Epithelial cell of prostate (primary cell): ENCODE results near the gene TRPV4.

Experiments
- DNase-seq: peaks from one replicate; pipeline ENCODE4 v3.0.0-alpha.2; 2011; ENCODE audit warnings: low read depth, low spot score
- H3K27ac ChIP-seq: fragments of 450-650 bp; 2 replicates; pipeline ENCODE4 v1.5.1; 2017; ENCODE audit warnings: mild to moderate bottlenecking

TRPV4 gene

DNA sequence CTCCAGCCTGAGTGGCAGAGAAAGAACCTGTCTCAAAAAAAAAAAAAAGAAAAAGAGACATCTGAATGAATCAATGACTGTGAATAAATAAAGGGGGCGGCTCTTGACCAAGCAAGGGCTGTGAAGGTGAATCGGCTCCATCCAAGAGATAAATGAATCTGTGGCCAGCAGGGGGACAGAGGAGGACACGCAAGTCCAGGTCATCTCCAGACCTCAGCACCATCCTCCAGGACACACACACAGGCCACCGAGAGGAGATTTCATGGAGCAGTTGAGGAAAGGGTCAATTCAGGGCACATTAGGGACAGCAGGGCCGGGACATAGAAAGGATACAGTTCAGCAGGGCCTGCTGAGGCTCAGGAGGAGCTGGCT is 21.6 kb downstream of the TRPV4 start:
- DNase-seq: no peak
- H3K27ac ChIP-seq: no peak overlapping the region

DNA sequence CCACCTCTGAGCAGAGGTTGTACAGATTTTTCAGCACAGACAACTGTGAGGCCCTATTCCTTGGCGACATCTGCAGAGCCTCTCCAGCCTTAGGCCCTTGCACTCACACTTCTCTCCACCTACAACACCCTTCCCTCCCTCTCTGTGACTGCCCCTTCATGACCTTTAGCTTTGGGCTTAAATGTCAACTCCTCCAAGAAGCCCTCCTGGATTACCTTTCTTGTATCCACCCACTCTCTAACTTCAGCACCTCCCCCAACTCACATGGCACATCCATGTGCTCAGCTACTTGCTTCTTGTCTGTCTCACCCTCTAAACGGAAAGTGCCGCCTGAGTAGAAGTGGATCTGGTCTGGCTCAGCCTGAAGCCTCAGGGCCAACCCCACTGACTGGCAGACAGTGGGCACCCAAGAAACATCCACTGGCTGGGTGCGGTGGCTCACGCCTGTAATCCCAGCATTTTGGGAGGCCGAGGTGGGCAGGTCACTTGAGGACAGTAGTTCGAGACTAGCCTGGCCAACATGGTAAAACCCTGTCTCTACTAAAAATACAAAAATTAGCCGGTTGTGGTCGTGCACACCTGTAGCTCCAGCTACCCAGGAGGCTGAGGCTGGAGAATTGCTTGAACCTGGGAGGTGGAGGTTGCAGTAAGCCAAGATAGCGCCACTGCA is 22.1 kb downstream of the TRPV4 start:
- H3K27ac ChIP-seq: no peak overlapping the region
- no peak for DNase-seq

DNA sequence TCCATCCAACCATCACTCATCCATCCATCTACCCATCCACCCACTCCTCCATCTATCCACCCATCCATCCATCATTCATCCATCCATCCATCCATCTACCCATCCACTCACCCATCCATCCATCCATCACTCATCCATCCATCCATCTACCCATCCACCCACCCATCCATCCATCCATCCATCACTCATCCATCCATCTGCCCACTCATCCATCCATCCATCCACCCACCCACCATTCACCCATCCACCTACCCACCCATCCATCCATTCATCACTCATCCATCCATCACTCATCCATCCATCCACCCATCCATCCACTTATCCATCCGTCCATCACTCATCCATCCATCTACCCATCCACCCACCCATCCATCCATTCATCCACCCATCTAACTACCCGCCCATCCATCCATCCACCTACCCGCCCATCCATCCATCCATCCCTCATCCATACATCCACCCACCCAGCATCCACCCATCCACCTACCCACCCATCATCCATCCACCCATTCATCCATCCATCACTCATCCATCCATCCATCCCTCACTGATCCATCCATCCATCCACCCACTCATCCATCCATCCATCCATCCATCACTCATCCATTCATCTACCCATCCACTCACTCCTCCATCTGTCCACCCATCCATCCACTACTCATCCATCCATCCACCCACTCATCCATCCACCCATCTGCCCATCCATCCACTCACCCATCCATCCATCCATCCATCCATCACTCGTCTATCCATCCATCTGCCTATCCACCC is 24.1 kb downstream of the TRPV4 start:
- no peak for DNase-seq
- no peak overlapping the region for H3K27ac ChIP-seq

DNA sequence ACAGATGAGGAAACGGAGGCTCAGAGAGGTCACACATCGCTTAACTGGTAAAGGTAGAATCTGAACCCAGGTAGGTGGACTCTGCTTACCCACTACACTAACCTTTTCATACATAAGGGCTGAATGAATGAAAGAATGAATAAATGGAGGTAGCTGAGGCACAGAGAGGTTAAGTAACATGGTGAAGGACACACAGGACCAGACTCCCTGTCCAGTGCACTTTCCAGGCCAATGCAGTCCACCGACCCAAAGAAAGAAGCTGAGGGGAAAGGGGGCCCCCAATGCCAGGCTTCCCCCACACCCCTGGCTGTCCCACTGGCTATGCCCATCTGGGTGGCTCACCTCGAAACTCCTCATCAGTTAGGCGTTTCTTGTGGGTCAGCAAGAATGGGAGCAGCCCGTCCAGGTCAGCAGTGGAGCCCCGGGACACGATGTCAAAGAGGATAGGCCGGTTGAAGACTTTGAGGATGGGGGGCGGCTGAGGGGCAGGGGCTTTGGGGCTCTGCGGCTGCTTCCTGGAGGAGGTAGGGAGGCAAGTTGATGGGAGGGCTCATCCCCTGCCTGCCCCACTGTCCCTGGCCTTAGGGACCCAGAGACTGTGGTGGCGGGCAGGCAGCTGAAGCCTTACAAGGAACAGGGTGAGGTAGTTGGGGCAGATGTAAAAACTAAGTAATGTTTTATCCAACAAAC is 25.1 kb downstream of the TRPV4 start:
- no peak for DNase-seq
- H3K27ac ChIP-seq: no peak overlapping the region

DNA sequence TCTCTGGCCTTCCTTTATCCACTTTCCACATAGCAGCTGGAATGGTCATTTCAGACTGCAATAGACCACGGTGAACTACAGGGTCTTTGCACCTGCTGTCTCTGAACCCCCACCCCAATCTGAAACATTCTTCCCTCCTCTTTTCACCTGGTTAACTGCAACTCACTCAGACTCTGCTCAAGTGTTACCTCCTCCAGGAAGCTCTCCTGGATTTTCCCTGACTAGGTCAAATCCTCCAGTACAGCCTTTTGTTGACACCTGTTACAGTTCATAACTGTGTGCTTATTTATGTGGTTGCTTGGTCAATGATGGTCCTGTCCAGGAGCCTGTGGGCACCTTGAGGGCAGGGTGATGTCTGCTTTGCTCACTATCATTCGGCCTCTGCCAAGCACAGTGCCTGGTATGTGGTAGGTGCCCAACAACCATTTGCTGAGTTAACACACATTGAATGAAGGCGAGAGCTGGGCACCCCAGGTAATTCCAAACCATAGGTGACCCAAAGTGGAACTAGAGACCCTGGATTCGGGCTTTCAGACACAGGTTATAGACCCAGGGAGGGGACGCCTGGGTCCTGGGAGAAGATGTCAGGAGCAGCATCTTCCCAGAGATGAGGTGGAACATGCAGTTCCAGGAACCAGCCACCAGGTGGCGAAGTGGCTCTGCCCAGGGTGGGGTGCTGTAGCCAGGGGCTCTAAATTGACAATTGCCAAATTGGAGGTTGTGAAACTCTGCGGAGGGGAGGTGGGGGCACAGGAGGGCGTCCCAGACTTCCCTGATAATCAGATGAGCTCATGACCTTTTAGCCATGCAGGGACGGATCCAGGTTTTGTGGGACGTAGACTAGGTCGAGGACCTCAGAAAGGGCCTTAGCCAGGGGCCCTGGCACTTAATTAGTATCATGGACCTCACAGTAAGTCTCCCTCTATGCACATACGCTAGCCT is 28.1 kb downstream of the TRPV4 start:
- DNase-seq: no peak
- H3K27ac ChIP-seq: no peak overlapping the region

DNA sequence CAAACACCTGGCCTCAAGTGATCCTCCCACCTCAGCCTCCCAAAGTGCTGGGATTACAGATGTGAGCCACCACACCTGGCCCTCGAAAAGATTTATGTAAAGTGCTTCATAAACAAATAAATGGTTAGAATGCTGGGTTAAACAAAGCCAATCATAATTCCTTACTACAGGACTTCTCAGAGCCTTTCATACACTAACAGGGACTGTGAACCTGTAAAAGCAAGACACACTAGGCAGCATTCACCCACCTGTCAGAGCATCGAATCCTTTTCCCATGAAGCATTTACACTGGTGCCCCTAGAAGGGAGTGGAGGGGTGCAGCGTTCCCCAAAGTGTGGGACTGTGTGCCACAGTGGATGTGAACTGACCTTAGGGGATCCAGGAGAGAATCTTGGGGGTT is 29.5 kb downstream of the TRPV4 start:
- DNase-seq: no peak
- H3K27ac ChIP-seq: no peak overlapping the region

DNA sequence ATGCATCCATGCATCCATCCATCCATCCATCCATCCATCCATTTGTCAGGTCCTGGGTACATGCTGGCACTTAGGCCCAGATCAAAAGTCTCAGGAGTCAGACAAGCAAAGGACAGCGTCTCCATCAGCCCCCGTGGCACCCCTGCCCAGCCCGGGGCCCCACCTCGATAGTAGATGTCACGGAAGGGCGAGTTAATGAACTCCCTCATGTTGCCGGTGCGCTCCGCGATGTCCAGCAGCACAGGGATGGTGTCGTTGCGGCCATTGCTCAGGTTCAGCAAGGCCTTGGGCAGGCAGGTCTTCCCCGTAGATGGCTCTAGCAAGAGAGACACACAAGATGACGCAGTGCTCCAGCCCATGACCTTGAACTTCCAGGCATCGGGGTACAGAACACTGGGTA is 30.4 kb downstream of the TRPV4 start:
- DNase-seq: no peak
- no peak overlapping the region for H3K27ac ChIP-seq

DNA sequence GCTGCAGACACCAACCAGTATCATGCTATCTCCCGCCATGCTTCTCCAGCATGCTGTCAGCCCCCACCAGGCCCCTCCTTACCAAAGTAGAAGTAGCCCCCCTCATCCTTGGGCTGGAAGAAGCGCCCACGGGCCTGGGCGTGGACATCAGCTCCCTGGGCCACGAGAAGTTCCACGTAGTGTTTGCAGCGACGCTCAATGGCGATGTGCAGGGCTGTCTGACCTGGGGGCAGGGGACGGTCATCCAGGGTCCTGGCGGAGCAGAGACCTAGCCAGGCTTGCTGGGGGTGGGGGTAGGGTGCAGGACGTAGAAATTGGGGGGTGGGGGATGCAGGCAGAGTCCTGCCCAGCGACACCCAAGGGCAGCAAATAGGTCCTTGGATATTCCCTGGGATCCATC is 32.7 kb downstream of the TRPV4 start:
- no peak for DNase-seq
- no peak overlapping the region for H3K27ac ChIP-seq

DNA sequence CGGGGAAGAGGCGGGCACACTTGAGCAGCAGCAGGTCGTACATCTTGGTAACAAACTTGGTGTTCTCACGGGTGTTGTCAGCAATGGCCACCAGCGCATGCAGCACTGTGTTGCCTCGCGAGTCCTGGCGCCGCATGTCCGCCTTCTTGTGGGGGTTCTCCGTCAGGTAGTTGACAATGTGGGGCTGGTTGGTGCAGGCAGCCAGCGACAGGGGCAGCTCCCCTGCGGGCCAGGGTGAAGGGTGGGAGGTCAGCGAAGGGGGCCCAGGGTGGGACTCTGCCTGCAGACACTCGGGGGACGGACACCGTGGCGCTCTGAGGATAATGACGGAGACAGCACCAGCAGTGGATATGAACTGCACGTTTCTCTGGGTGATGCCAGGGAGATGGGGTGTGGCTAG is 34.5 kb downstream of the TRPV4 start:
- H3K27ac ChIP-seq: no peak overlapping the region
- DNase-seq: no peak

DNA sequence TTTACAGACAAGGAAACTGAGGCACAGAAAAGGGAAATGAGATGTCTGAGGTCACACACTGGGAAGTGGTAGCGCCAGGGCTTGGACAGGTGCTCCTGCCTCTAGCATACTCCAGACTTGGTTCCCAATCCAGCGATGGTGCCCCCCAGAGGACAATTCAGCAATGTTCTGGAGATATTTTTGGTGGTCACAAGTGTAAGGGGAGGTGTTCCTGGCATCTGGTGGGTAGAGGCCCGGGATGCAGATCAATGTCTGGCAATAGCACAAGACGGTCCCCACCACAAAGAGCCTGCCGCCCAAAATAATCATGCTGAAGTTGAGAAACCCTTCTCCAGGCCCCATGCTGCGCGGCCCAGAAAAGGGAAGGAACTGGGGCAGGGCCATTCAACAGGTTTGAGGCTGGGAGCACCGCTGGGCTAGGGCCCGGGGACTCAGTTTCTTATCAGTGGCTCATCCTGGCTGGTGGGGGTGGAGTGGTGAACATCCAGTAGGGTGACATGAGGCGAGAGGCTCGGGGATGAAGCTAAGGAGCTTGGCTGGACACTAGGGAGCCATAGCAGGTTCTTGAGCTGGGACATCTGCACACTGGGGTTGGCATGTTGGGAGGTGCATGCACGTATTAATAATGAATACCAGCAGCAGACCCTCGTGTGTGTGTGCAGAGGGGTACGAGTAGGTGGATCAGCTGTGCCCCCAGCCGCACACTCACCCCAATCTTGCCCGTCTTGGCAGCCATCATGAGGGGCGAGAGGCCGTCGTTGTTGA is 35.1 kb downstream of the TRPV4 start:
- no peak overlapping the region for H3K27ac ChIP-seq
- no peak for DNase-seq

DNA sequence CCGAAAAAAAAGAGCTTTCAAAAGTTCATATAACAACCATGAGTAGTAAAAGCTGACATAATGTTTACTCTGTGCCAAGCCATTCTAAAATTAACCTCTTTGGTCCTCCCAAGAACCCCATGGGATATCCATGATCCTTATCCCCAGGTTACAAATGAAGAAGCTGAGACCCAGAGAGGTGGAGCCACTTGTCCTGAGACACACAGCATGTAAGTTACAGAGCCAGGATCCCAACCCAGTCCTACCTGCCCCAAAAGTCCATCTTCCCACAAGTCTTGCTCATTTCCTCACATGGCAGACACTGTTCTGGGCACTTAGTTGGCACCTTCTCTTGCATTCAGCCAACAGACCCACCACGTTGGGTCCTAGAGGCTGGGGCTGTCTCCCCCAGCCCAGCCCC is 37.1 kb downstream of the TRPV4 start:
- no peak for DNase-seq
- no peak overlapping the region for H3K27ac ChIP-seq

DNA sequence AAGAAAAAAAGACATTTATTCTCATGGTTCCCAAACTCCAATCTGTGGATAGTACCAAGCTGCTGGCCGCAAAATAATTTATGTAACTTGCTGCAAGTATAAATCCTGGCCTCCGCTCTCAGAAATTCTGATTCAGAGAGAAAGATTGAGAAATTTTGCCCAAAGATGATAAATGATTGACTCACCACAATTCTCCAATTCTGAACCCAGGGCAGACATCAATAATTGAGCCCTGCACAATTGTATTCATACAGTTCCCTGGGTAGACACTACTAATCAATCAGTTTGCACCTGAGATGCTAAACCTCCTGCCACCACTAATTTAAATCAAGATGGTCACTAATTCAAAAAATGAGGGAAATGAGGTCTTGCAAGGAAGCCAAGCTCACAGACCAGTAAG is 38.2 kb downstream of the TRPV4 start:
- peak overlapping the region; percentile 25 for H3K27ac ChIP-seq
- no peak for DNase-seq

DNA sequence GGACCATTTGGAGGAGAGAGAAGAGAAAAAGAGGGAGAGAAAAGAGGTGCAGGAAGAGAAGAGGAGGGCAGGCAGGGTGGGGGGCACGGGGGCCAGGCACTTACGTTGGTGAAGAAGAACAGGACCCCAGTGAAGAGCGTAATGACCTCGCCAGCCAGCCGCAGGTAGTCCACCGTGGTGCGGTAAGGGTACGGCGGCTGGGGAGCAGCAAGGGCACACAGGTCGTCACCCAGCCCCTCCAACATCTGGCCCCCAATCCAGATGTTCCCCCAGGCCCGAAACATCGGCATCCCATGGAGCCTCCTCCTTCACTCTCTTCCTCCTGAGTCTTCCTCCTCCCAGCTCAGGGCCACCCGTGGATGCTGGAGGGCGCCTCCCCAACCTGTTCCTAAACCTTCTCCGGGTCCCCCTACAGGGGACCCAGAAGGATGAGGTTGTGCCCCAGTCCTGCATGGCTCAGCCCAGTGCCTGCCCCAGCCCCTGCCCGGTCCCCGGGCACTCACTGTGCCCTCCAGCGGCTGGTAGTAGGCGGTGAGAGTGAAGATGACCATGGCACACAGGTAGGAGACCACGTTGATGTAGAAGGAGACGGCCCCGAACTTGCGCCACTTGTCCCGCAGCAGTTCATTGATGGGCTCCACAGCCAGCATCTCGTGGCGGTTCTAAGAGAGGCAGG is 39.2 kb downstream of the TRPV4 start:
- no peak overlapping the region for H3K27ac ChIP-seq
- no peak for DNase-seq

DNA sequence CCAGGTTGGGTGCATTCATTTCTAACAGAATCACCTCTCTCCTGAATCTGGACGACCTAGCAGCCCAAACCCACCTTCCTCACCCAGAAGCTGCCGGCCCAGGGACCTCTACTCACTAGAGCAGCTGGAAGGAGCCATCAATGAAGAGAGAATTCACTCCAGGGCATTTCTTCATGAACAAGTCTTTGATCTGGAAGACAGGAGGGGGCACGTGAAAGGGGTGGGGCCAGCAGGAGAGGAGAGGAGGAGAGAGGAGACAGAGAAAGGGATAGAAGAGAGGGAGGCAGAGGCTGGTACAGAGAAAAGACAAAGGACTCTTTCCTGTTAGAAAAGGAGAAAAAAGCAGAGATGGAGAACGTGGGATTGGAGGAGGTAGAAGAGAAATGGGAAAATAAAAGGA is 39.8 kb downstream of the TRPV4 start:
- H3K27ac ChIP-seq: no peak overlapping the region
- DNase-seq: no peak

DNA sequence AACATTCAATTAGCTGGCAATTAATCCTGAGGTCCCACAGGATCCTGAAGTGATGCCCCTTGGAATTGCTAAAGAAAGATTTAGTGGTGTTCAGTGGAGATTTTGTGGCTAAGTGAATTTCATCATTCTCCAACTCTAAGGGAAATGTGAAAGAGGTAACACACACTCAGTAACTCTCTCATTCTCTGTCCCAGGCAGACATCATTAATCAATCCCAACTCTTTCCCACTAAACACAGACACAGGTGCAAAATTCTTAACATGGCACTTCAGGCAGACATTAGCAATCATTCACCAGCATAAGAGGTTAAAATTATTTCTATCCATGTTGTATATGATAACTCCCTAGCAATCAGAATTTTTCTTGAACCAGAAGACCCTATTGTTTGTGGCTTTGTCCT is 40.2 kb downstream of the TRPV4 start:
- no peak overlapping the region for H3K27ac ChIP-seq
- no peak for DNase-seq

DNA sequence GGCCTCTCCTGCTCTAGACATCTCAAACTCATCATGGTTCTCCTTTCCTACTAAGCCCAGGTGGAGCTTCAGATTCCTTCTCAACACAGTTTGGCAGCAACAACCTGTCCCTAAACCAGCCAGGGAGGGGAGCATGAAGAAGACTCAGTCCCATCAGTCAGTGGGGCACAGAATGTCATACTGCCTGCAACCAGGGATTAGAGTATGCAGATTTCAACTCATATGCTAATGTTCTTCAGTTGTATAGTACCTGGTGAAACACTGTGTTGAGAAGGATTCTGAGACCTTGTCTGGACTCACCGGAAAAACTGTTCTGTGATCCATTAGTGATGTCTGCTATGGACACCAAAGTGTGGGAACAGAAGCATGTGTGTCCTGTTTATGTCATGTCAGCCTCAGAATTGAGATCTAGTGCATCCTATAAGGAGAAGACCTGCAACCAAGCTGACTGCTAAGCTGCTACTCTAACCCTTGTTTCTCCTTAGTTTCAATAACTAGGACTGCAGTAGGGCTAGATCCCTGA is 43.6 kb downstream of the TRPV4 start:
- no peak for DNase-seq
- no peak overlapping the region for H3K27ac ChIP-seq

DNA sequence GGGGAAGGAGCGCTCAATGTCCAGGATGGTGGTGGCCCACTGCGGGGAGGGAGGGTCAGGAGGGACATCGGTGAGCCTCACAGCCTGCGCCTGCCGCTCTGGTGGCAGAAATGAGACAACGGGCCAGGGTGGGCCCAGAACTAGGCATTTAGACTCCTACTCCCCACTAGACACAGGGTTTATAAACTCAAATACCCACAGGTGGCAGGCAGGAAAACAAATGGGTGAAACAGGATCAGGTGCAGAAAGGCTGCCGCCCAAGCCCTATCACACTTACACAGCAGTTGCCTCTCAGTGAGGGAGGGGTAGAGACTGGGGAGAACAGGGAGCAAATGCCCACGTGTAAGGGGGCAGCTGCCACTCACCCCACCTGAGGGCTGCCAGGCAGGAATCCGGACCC is 46.4 kb downstream of the TRPV4 start:
- H3K27ac ChIP-seq: no peak overlapping the region
- DNase-seq: no peak

DNA sequence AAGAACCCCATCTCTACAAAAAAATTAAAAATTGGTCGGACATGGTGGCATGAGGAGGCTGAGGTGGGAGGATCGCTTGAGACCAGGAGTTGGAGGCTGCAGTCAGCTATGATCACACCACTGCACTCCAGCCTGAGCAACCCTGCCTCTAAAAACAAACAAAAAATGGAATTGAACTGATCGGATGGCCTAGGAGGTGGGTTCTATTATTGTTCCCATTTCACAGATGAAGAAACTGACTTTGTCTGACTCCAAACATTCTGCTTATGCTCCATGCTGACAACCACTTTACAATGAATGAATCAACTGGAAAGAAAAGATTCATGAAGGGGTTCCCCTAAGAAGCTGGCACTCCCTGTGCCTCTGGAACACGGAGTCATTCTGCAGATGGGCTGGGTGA is 47.3 kb downstream of the TRPV4 start:
- H3K27ac ChIP-seq: no peak overlapping the region
- DNase-seq: no peak

DNA sequence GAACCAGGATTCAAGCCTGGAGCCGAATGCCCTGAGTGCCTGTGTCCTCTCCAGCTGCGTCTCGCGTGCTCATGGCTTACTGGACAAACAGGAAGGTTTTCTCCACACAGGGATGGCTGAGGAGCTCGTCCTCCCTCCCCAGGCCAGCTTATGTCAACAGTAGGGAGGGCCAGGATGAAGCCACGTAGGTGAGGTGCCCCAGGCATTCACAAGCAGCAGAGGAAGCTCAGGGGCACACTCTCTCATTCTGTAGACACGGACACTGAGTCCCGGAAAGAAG is 49.3 kb downstream of the TRPV4 start:
- no peak for DNase-seq
- no peak overlapping the region for H3K27ac ChIP-seq
